Neural progenitor cell (in vitro differentiated cells): Measurements from ENCODE around the gene CCDC149. TPM values are rescaled to one million over a fixed set of nuclear protein-coding genes. Genes with fewer than 3 reads are reported as not detected.

Experiments
- DNase-seq: peaks from one replicate; pipeline ENCODE4 v3.0.0-alpha.2; 2016; ENCODE audit warnings: low spot score
- H2AFZ ChIP-seq: fragments of 200-600 bp; sonication (generic); replicated peaks from 2 replicates; pipeline ENCODE4 v1.6.1; 2016; ENCODE audit warnings: antibody characterized with exemption
- H3F3A ChIP-seq: fragments of 200-600 bp; sonication (generic); 2 replicates; pipeline ENCODE4 v1.6.1; 2016; ENCODE audit warnings: antibody characterized with exemption, low read depth
- H3K27ac ChIP-seq: fragments of 200-600 bp; sonication (generic); 2 replicates; pipeline ENCODE4 v1.5.1; 2016; ENCODE audit warnings: mild to moderate bottlenecking
- H3K27me3 ChIP-seq: fragments of 200-600 bp; sonication (generic); 2 replicates; pipeline ENCODE4 v1.6.1; 2016; ENCODE audit warnings: mild to moderate bottlenecking, moderate library complexity
- H3K36me3 ChIP-seq: fragments of 200-600 bp; sonication (generic); 2 replicates; pipeline ENCODE4 v1.5.1; 2016
- H3K4me1 ChIP-seq: fragments of 200-600 bp; sonication (generic); 2 replicates; pipeline ENCODE4 v1.6.1; 2016; ENCODE audit warnings: mixed run types
- H3K4me2 ChIP-seq: fragments of 200-600 bp; sonication (generic); 2 replicates; pipeline ENCODE4 v1.6.1; 2016
- H3K4me3 ChIP-seq: fragments of 200-600 bp; sonication (generic); 2 replicates; pipeline ENCODE4 v1.5.1; 2016
- H3K79me2 ChIP-seq: fragments of 200-600 bp; sonication (generic); 2 replicates; pipeline ENCODE4 v1.6.1; 2016; ENCODE audit warnings: low read depth
- H3K9ac ChIP-seq: fragments of 200-600 bp; sonication (generic); 2 replicates; pipeline ENCODE4 v1.6.1; 2016
- H3K9me3 ChIP-seq: fragments of 200-600 bp; sonication (generic); 2 replicates; pipeline ENCODE4 v1.5.1; 2016; ENCODE audit warnings: low read depth
- H4K20me1 ChIP-seq: fragments of 200-600 bp; sonication (generic); 2 replicates; pipeline ENCODE4 v1.6.1; 2016; ENCODE audit warnings: low read depth
- H3K27ac Mint-ChIP-seq: 3 replicates; pipeline ENCODE4 v1.8.0; 2021; ENCODE audit warnings: mixed read lengths
- H3K27me3 Mint-ChIP-seq: 2 replicates; pipeline ENCODE4 v1.8.0; 2022; ENCODE audit warnings: low read depth, mild to moderate bottlenecking, inconsistent platforms, moderate library complexity, mixed read lengths; ENCODE audit not compliant: insufficient read depth
- H3K36me3 Mint-ChIP-seq: 3 replicates; pipeline ENCODE4 v1.8.0; 2021; ENCODE audit warnings: mixed read lengths
- H3K4me1 Mint-ChIP-seq: 3 replicates; pipeline ENCODE4 v1.8.0; 2021; ENCODE audit warnings: mixed read lengths
- H3K4me3 Mint-ChIP-seq: 3 replicates; pipeline ENCODE4 v1.8.0; 2021; ENCODE audit warnings: mild to moderate bottlenecking, moderate library complexity, mixed read lengths
- H3K9me3 Mint-ChIP-seq: 3 replicates; pipeline ENCODE4 v1.8.0; 2020; ENCODE audit warnings: mixed read lengths
- CTCF ChIP-seq: fragments of 200-600 bp; sonication (generic); IDR thresholded peaks from 2 replicates; pipeline ENCODE4 v1.5.1; 2017; ENCODE audit warnings: antibody characterized with exemption, mild to moderate bottlenecking
- EZH2 ChIP-seq: fragments of 200-600 bp; sonication (generic); IDR thresholded peaks from 2 replicates; pipeline ENCODE4 v1.6.1; 2017; ENCODE audit warnings: antibody characterized with exemption, mild to moderate bottlenecking, moderate library complexity
- EZH2phosphoT487 ChIP-seq: fragments of 200-600 bp; sonication (generic); IDR thresholded peaks from 2 replicates; pipeline ENCODE4 v1.6.1; 2017; ENCODE audit warnings: antibody characterized with exemption
- total RNA-seq: library from RNA; depleted of rRNA; stranded (reverse); fragments of >200 nt; gene quantifications from 2 replicates; pipeline ENCODE4 v1.2.3, GENCODE V29; 2015; ENCODE audit warnings: low replicate concordance

Gene CCDC149
- total RNA-seq, 1 donor from 2014 or later: 3.4 TPM

GRCh38 chr4:24855741-24856140, 57.1 kb downstream of the CCDC149 start:
- Histone ChIP-seq H3K9me3 (no peaks in the 10 kb centered on the region), H3K4me3 (no peak overlapping the region), H3K9ac (no peak overlapping the region), H3K4me1 (no peaks in the 10 kb centered on the region), H2AFZ (no peak overlapping the region), H3K79me2 (no peaks in the 10 kb centered on the region), H3K4me2 (no peak overlapping the region), H3K36me3 (no peaks in the 10 kb centered on the region), H3K27me3 (no peaks in the 10 kb centered on the region), H3K27ac (no peak overlapping the region), H3F3A (no peaks in the 10 kb centered on the region), H4K20me1 (no peaks in the 10 kb centered on the region)
- Mint-ChIP-seq H3K36me3 (no peaks in the 10 kb centered on the region), H3K4me3 (no peak overlapping the region), H3K27ac (no peak overlapping the region), H3K9me3 (peaks cover 10% of the 10 kb centered on the region), H3K27me3 (peaks cover 3% of the 10 kb centered on the region), H3K4me1 (peaks cover 33% of the 10 kb centered on the region)
- DNase-seq: no peak
- TF ChIP-seq CTCF: no peak
- TF ChIP-seq EZH2phosphoT487: no peak
- TF ChIP-seq EZH2: no peak

- H3K4me1 ChIP-seq: peaks cover 9% of the 10 kb centered on the region
- no peaks in the 10 kb centered on the region for H3K9me3 ChIP-seq
- H3K79me2 ChIP-seq: no peaks in the 10 kb centered on the region
- no peak overlapping the region for H3K27ac ChIP-seq
- H3K36me3 Mint-ChIP-seq: no peaks in the 10 kb centered on the region
- H3K27me3 ChIP-seq: no peaks in the 10 kb centered on the region
- H3K4me2 ChIP-seq: no peak overlapping the region
- H3K4me3 ChIP-seq: no peak overlapping the region
- no peaks in the 10 kb centered on the region for H4K20me1 ChIP-seq
- H3K36me3 ChIP-seq: no peaks in the 10 kb centered on the region
- no peak overlapping the region for H3K27ac Mint-ChIP-seq
- no peak for DNase-seq
- H2AFZ ChIP-seq: no peak overlapping the region
- TF ChIP-seq EZH2phosphoT487 (no peak), EZH2 (no peak), CTCF (no peak)
- H3K9me3 Mint-ChIP-seq: no peaks in the 10 kb centered on the region
- H3F3A ChIP-seq: no peaks in the 10 kb centered on the region
- peaks cover 32% of the 10 kb centered on the region for H3K4me1 Mint-ChIP-seq
- H3K9ac ChIP-seq: no peak overlapping the region
- H3K4me3 Mint-ChIP-seq: no peak overlapping the region
- H3K27me3 Mint-ChIP-seq: peaks cover 4% of the 10 kb centered on the region
Measured at GRCh38 chr4:24853142-24853541, 59.7 kb downstream of the CCDC149 start.

- TF ChIP-seq CTCF (no peak), EZH2phosphoT487 (no peak), EZH2 (no peak)
- H3K79me2 ChIP-seq: no peaks in the 10 kb centered on the region
- no peak overlapping the region for H3K27ac ChIP-seq
- H3K9me3 ChIP-seq: no peaks in the 10 kb centered on the region
- peaks cover 2% of the 10 kb centered on the region for H3K27me3 Mint-ChIP-seq
- no peak overlapping the region for H3K9ac ChIP-seq
- no peaks in the 10 kb centered on the region for H3F3A ChIP-seq
- no peak overlapping the region for H3K4me3 ChIP-seq
- no peaks in the 10 kb centered on the region for H3K36me3 Mint-ChIP-seq
- H3K4me3 Mint-ChIP-seq: no peak overlapping the region
- H3K27me3 ChIP-seq: no peaks in the 10 kb centered on the region
- DNase-seq: no peak
- H3K36me3 ChIP-seq: no peaks in the 10 kb centered on the region
- no peak overlapping the region for H2AFZ ChIP-seq
- H3K4me1 ChIP-seq: peaks cover 9% of the 10 kb centered on the region
- H3K27ac Mint-ChIP-seq: no peak overlapping the region
- no peaks in the 10 kb centered on the region for H4K20me1 ChIP-seq
- no peak overlapping the region for H3K4me2 ChIP-seq
- peaks cover 27% of the 10 kb centered on the region for H3K4me1 Mint-ChIP-seq
- no peaks in the 10 kb centered on the region for H3K9me3 Mint-ChIP-seq
Measured at GRCh38 chr4:24850674-24851073, 62.2 kb downstream of the CCDC149 start.

GRCh38 chr4:24849756-24850155, 63.1 kb downstream of the CCDC149 start:
- Histone ChIP-seq H3K9me3 (no peaks in the 10 kb centered on the region), H3K4me3 (no peak overlapping the region), H3K27me3 (no peaks in the 10 kb centered on the region), H3K4me2 (no peak overlapping the region), H3K79me2 (no peaks in the 10 kb centered on the region), H4K20me1 (no peaks in the 10 kb centered on the region), H3F3A (no peaks in the 10 kb centered on the region), H3K36me3 (no peaks in the 10 kb centered on the region), H3K4me1 (peaks cover 9% of the 10 kb centered on the region), H3K27ac (no peak overlapping the region), H3K9ac (no peak overlapping the region), H2AFZ (no peak overlapping the region)
- Mint-ChIP-seq H3K4me1 (peaks cover 28% of the 10 kb centered on the region), H3K27ac (no peak overlapping the region), H3K27me3 (peaks cover 2% of the 10 kb centered on the region), H3K4me3 (no peak overlapping the region), H3K9me3 (no peaks in the 10 kb centered on the region), H3K36me3 (no peaks in the 10 kb centered on the region)
- no peak for TF ChIP-seq EZH2phosphoT487
- TF ChIP-seq EZH2: no peak
- no peak for TF ChIP-seq CTCF
- no peak for DNase-seq
